HUES6 (cell line): ENCODE results near the gene TAF9.
"Not testable (repeated sequence)": the region's sequence is repeated elsewhere in the genome, so short reads cannot be mapped to it uniquely, and the experiment has no call there.

Experiments used
- H3K27ac ChIP-seq: 2 replicates; pipeline ENCODE4 v1.7.0; 2013; ENCODE audit warnings: low read depth, mild to moderate bottlenecking, low read length, inconsistent platforms
- H3K27me3 ChIP-seq: 2 replicates; pipeline ENCODE4 v1.6.1; 2013; ENCODE audit warnings: low read length; ENCODE audit not compliant: control insufficient read depth, insufficient read depth
- H3K36me3 ChIP-seq: 2 replicates; pipeline ENCODE4 v1.6.1; 2013; ENCODE audit warnings: low read length; ENCODE audit not compliant: control insufficient read depth, insufficient read depth
- H3K4me1 ChIP-seq: 2 replicates; pipeline ENCODE4 v1.6.1; 2013; ENCODE audit warnings: low read length; ENCODE audit not compliant: control insufficient read depth, insufficient read depth
- H3K4me3 ChIP-seq: 2 replicates; pipeline ENCODE4 v1.5.1; 2013; ENCODE audit warnings: low read depth, low read length
- H3K9ac ChIP-seq: one replicate; pipeline ENCODE4 v1.6.1; 2013; ENCODE audit warnings: mild to moderate bottlenecking, low read length
- H3K9me3 ChIP-seq: 2 replicates; pipeline ENCODE4 v1.6.1; 2013; ENCODE audit warnings: low read depth, low read length; ENCODE audit not compliant: control insufficient read depth, insufficient read depth

TAF9 gene

DNA sequence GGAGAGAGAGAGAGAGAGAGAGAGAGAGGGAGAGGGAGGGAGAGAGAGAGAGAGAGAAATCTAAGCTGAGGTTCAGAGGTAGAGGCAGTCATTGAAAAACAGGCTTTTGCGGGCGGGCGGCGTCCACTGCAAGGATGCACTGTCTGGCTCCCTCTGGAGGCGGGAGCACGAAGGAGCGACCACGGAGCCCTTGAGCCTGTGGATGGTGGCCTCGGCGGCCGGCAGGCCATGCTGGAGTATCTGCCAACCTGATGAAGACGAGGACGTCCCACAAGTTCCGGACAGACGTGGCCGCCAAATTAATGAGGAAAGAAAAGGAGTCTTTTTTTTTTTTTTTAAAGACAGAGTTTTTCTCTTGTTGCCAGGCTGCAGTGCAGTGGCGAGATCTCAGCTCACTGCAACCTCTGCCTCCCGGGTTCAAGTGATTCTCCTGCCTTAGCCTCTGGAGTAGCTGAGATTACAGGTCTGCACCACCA is 34.5 kb downstream of the TAF9 start:
- Histone ChIP-seq H3K9ac (no peak overlapping the region), H3K4me3 (no peak overlapping the region), H3K27ac (no peak overlapping the region)

GRCh38 chr5:69333668-69334315 is 35.5 kb downstream of the TAF9 start:
- H3K27me3 ChIP-seq, H3K4me3 ChIP-seq, H3K27ac ChIP-seq, H3K36me3 ChIP-seq, H3K9me3 ChIP-seq, H3K9ac ChIP-seq, H3K4me1 ChIP-seq: not testable (repeated sequence)

More for the DNA sequence above, 34.5 kb downstream of the TAF9 start:
- no peaks in the 10 kb centered on the region; the same call in 1 of the 2 replicates for H3K4me1 ChIP-seq
- H3K27me3 ChIP-seq: no peaks in the 10 kb centered on the region
- H3K9me3 ChIP-seq: no peaks in the 10 kb centered on the region
- no peaks in the 10 kb centered on the region for H3K36me3 ChIP-seq

DNA sequence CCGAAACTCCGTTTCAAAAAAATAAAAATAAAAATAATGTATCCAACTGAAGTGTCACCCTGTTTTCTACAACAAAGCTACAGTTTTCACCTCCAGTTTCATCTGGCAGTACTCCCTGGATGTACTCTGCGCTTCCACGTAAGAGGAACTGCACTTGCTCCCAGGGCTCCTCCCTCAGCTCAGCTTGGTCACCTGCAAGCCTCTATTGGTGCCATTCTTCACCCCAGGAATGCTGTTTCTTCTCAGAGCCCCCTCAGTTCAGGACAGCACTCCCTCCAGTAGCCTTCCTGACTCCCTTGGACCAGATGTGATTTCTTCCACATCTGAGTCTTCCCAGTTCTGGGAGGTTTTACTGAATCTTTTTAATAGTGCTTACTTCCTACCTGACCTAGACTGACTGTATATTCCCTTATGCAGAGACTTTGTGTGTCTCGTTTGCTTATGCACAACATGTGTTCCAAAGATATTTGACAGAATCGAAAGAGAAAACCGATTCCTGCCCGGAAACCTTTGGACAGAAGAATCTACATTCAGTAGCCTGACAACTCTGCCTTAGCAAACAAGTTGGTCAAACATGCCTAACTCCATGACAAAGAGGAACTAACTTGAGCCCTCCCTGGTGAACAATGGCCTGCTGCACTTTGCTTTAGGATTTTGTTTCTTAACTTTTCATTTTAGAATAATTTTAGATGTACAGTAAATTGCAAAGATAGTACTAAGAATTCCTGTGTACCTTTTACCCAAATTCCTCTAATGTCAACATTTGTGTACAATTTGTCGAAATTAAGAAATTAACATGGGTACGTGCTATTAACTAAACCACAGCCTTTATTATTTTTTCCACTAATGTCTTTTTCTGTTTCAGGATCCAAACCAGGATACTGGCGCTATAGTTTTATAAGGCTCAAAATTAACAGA is 37.5 kb downstream of the TAF9 start:
- no peaks in the 10 kb centered on the region for H3K27me3 ChIP-seq
- H3K9ac ChIP-seq: no peak overlapping the region
- H3K9me3 ChIP-seq: no peaks in the 10 kb centered on the region
- H3K4me3 ChIP-seq: peak overlapping the region; percentile 19; the same call in 1 of the 2 replicates
- no peaks in the 10 kb centered on the region for H3K36me3 ChIP-seq
- H3K4me1 ChIP-seq: no peaks in the 10 kb centered on the region; the same call in 1 of the 2 replicates
- H3K27ac ChIP-seq: no peak overlapping the region

DNA sequence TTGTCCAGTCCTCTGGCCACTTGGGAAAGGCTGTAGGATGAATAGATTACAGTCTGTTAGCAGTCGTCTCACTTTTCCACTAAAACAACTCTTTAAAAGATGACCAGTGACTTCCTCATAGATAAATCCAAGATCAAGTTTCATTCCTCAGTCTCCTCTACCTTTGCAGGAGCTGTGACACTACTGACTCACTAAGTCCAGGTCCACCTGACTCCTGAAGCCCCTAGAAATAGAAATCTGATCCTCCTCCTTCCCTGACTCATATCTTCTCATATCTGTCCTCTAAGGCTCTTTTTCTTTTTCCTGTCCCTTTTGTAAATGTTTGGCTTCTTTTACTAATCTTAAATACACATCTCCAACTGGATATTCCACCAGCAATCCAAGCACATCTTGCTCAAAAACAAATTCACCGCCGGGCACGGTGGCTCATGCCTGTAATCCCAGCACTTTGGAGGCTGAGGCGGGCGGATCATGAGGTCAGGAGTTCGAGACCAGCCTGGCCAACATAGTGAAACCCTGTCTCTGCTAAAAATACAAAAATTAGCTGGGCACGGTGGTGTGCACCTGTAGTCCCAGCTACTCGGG is 39.3 kb downstream of the TAF9 start:
- no peaks in the 10 kb centered on the region for H3K36me3 ChIP-seq
- no peak overlapping the region for H3K27ac ChIP-seq

DNA sequence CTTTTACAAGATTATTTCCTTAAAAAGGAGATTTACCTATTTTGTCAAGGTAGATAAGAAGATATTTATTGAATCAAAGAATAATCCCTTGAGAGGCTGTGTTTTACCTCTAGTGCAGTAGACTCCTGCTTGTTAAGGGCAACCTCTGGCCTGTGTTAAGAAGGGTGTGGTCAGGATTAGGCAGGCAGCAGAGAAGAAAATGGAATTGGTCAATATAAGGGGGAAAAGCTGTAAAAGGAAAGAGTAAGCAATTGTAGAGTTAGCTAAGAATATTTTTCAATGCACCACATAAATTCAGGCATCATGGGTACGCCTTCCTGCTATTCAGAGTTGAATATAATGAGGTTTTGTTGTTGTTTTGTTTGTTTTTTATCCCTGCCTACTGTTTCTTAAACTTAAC is 43.0 kb downstream of the TAF9 start:
- no peaks in the 10 kb centered on the region for H3K27me3 ChIP-seq
- H3K36me3 ChIP-seq: no peaks in the 10 kb centered on the region
- H3K9ac ChIP-seq: no peak overlapping the region
- no peak overlapping the region for H3K27ac ChIP-seq
- no peaks in the 10 kb centered on the region for H3K9me3 ChIP-seq
- no peak overlapping the region for H3K4me3 ChIP-seq
- H3K4me1 ChIP-seq: no peaks in the 10 kb centered on the region

More for the DNA sequence above, 39.3 kb downstream of the TAF9 start:
- H3K9ac ChIP-seq: no peak overlapping the region
- H3K27me3 ChIP-seq: no peaks in the 10 kb centered on the region
- no peak overlapping the region for H3K4me3 ChIP-seq
- no peaks in the 10 kb centered on the region for H3K9me3 ChIP-seq
- no peaks in the 10 kb centered on the region; the same call in 1 of the 2 replicates for H3K4me1 ChIP-seq

GRCh38 chr5:69317391-69317790 is 51.9 kb downstream of the TAF9 start:
- Histone ChIP-seq H3K27ac (no peak overlapping the region), H3K27me3 (no peaks in the 10 kb centered on the region), H3K4me3 (no peak overlapping the region), H3K9me3 (no peaks in the 10 kb centered on the region), H3K36me3 (no peaks in the 10 kb centered on the region), H3K9ac (no peak overlapping the region), H3K4me1 (no peaks in the 10 kb centered on the region; the same call in 1 of the 2 replicates)

DNA sequence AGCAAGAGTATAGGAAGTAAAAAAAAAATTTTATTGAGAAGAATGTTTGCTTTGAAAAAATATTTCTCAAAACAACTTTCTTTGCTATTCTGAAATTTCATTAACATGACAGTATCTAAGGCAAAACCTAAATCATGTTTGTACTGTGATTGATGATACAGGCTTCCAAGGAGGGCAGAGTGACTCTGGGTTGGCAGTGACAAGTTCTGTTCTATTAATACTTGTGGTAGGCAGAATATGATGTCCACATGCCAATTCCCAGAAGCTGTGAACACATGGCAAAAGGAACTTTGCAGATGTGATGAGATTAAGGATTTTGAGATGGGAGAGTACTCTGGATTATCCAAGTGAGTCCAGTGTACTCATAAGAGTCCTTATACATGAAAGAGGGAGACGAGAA is 53.3 kb downstream of the TAF9 start:
- Histone ChIP-seq H3K4me3 (no peak overlapping the region), H3K9me3 (no peaks in the 10 kb centered on the region), H3K9ac (no peak overlapping the region), H3K27me3 (no peaks in the 10 kb centered on the region), H3K4me1 (no peaks in the 10 kb centered on the region; the same call in 1 of the 2 replicates), H3K36me3 (no peaks in the 10 kb centered on the region), H3K27ac (no peak overlapping the region)
